H1 (cell line): ENCODE data around the gene TRIM43B. TPM values are rescaled to one million over a fixed set of nuclear protein-coding genes. Genes with fewer than 3 reads are reported as not detected.

Experiments
- CTCF ChIA-PET: fragments of 300-600 bp; sonication (Branson Sonifier 250); formaldehyde crosslinking; loops from one replicate; lab custom pipeline; 2021; ENCODE audit not compliant: partially characterized antibody; lab: Charles Lee
- POLR2A ChIA-PET: fragments of 300-600 bp; sonication (Branson Sonifier 250); formaldehyde crosslinking; loops from one replicate; lab custom pipeline; 2021; ENCODE audit warnings: inconsistent platforms; ENCODE audit not compliant: partially characterized antibody; lab: Charles Lee
- DNase-seq, 2 experiments: peaks; one replicate each; pipeline versions ENCODE4 v3.0.0 to v3.0.0-alpha.2; 2010 to 2022; ENCODE audit warnings: low spot score in 2 of 2, low read depth in 1 of 2, mixed read lengths in 1 of 2
- FAIRE-seq: peaks from 2 replicates; lab custom pipeline; 2011; peaks lifted over from hg19 to GRCh38; lab: Jason Lieb, UNC
- H2AFZ ChIP-seq: 2 replicates; pipeline ENCODE4 v1.8.1; 2012; ENCODE audit warnings: low read length, inconsistent platforms
- H2AK5ac ChIP-seq: 2 replicates; pipeline ENCODE4 v1.6.1; 2013; ENCODE audit warnings: low read depth, low read length
- H2BK120ac ChIP-seq: replicated peaks from 2 replicates; pipeline ENCODE3; 2013; ENCODE audit warnings: low read depth, low read length, inconsistent platforms
- H2BK12ac ChIP-seq: 2 replicates; pipeline ENCODE4 v1.6.1; 2013; ENCODE audit warnings: low read depth, low read length
- H2BK15ac ChIP-seq: 2 replicates; pipeline ENCODE4 v1.6.1; 2013; ENCODE audit warnings: low read length
- H2BK20ac ChIP-seq: 2 replicates; pipeline ENCODE4 v1.6.1; 2013; ENCODE audit warnings: low read length
- H2BK5ac ChIP-seq: 2 replicates; pipeline ENCODE4 v1.6.1; 2013; ENCODE audit warnings: low read depth, low read length
- H3K14ac ChIP-seq: 2 replicates; pipeline ENCODE4 v1.6.1; 2013; ENCODE audit warnings: inconsistent platforms; ENCODE audit not compliant: insufficient read length
- H3K18ac ChIP-seq: 2 replicates; pipeline ENCODE4 v1.6.1; 2013; ENCODE audit warnings: low read length; ENCODE audit errors: extremely low read depth
- H3K23ac ChIP-seq: 2 replicates; pipeline ENCODE4 v1.6.1; 2013; ENCODE audit warnings: inconsistent platforms; ENCODE audit not compliant: insufficient read length
- H3K23me2 ChIP-seq: 2 replicates; pipeline ENCODE4 v1.6.1; 2013; ENCODE audit warnings: low read depth, low read length
- H3K27ac ChIP-seq: 2 replicates; pipeline ENCODE4 v1.6.1; 2011; ENCODE audit warnings: low read depth, low read length, inconsistent platforms
- H3K27me3 ChIP-seq, 4 experiments: replicated peaks in 1 of 4; 1 replicate in 1 of 4; 2 replicates in 3 of 4; pipeline versions ENCODE4 v1.6.1 to v1.8.1; 2011 to 2013; ENCODE audit warnings: low read length in 3 of 4, mild to moderate bottlenecking in 3 of 4, inconsistent platforms in 2 of 4, mixed read lengths in 2 of 4, moderate library complexity in 1 of 4; ENCODE audit not compliant: control insufficient read depth in 3 of 4, insufficient read depth in 3 of 4; ENCODE audit errors: extremely low read depth in 1 of 4
- H3K36me3 ChIP-seq, 4 experiments: 2 replicates each; pipeline versions ENCODE4 v1.6.1 to v1.8.1; 2011 to 2013; ENCODE audit warnings: mild to moderate bottlenecking in 4 of 4, low read length in 3 of 4, moderate library complexity in 2 of 4, control low read depth in 1 of 4, inconsistent platforms in 1 of 4; ENCODE audit not compliant: insufficient read depth in 4 of 4, control insufficient read depth in 2 of 4
- H3K4ac ChIP-seq: replicated peaks from 2 replicates; pipeline ENCODE3; 2013; ENCODE audit warnings: low read length, low read depth, mixed read lengths, inconsistent platforms; ENCODE audit not compliant: insufficient read length
- H3K4me1 ChIP-seq, 4 experiments: replicated peaks in 1 of 4; 1 replicate in 1 of 4; 2 replicates in 3 of 4; pipeline versions ENCODE4 v1.6.1 to v1.8.1; 2011 to 2013; ENCODE audit warnings: low read length in 3 of 4, inconsistent platforms in 2 of 4, mixed read lengths in 1 of 4; ENCODE audit not compliant: insufficient read depth in 4 of 4, control insufficient read depth in 3 of 4
- H3K4me2 ChIP-seq, 2 experiments: 2 replicates each; pipeline versions ENCODE4 v1.6.1 to v1.8.1; 2011 to 2013; ENCODE audit warnings: low read depth in 2 of 2, low read length in 2 of 2, control low read depth in 1 of 2, inconsistent platforms in 1 of 2, mild to moderate bottlenecking in 1 of 2; ENCODE audit not compliant: insufficient read depth in 1 of 2
- H3K4me3 ChIP-seq, 4 experiments: fragments of 200-600, 300-600 bp in 1 of 4; sonication (generic), shearing (Covaris generic), sonication (Bioruptor Twin) in 1 of 4; 2 replicates each; pipeline versions ENCODE4 v1.5.1 to v1.8.1; 2011 to 2016; ENCODE audit warnings: low read length in 4 of 4, low read depth in 3 of 4, control low read depth in 2 of 4, inconsistent platforms in 2 of 4, mild to moderate bottlenecking in 2 of 4, mixed read lengths in 1 of 4, moderate library complexity in 1 of 4; ENCODE audit not compliant: insufficient read depth in 2 of 4; ENCODE audit errors: extremely low read depth in 1 of 4
- H3K56ac ChIP-seq: replicated peaks from 2 replicates; pipeline ENCODE3; 2013; ENCODE audit warnings: low read depth, mild to moderate bottlenecking, mixed read lengths, low read length, inconsistent platforms; ENCODE audit not compliant: insufficient read length
- H3K79me1 ChIP-seq: 2 replicates; pipeline ENCODE4 v1.6.1; 2013; ENCODE audit warnings: low read depth, low read length, control low read depth
- H3K79me2 ChIP-seq, 2 experiments: 2 replicates each; pipeline versions ENCODE4 v1.6.1 to v1.8.1; 2012 to 2013; ENCODE audit warnings: low read length in 2 of 2, mild to moderate bottlenecking in 2 of 2, inconsistent platforms in 1 of 2; ENCODE audit not compliant: insufficient read depth in 2 of 2, control insufficient read depth in 1 of 2
- H3K9ac ChIP-seq, 4 experiments: replicated peaks in 1 of 4; 1 replicate in 1 of 4; 2 replicates in 3 of 4; pipeline versions ENCODE4 v1.6.1 to v1.8.1; 2011 to 2013; ENCODE audit warnings: low read depth in 3 of 4, low read length in 3 of 4, control low read depth in 2 of 4, mild to moderate bottlenecking in 2 of 4, moderate library complexity in 2 of 4, inconsistent platforms in 1 of 4; ENCODE audit errors: extremely low read depth in 1 of 4
- H3K9me3 ChIP-seq, 2 experiments: 2 replicates each; pipeline versions ENCODE4 v1.6.1 to v1.8.1; 2012 to 2013; ENCODE audit warnings: mild to moderate bottlenecking in 2 of 2, moderate library complexity in 2 of 2, control low read depth in 1 of 2, inconsistent platforms in 1 of 2, low read depth in 1 of 2, low read length in 1 of 2, mixed read lengths in 1 of 2; ENCODE audit not compliant: insufficient read depth in 2 of 2
- H4K20me1 ChIP-seq, 2 experiments: replicated peaks in 1 of 2; 2 replicates each; pipeline versions ENCODE3 to v1.8.1; 2011 to 2013; ENCODE audit warnings: inconsistent platforms in 2 of 2, low read length in 2 of 2, mild to moderate bottlenecking in 1 of 2; ENCODE audit not compliant: insufficient read depth in 2 of 2, control insufficient read depth in 1 of 2
- H4K5ac ChIP-seq: 2 replicates; pipeline ENCODE4 v1.6.1; 2013; ENCODE audit warnings: low read length, low read depth, mixed read lengths, inconsistent platforms; ENCODE audit not compliant: insufficient read length
- H4K8ac ChIP-seq: 2 replicates; pipeline ENCODE4 v1.8.0; 2013; ENCODE audit warnings: mild to moderate bottlenecking, moderate library complexity, low read length, inconsistent platforms; ENCODE audit not compliant: insufficient read depth; ENCODE audit errors: extremely low read depth
- H4K91ac ChIP-seq: replicated peaks from 2 replicates; pipeline ENCODE3; 2013; ENCODE audit warnings: low read length, mixed read lengths, inconsistent platforms; ENCODE audit not compliant: insufficient read length
- ASH2L ChIP-seq: fragments of 200-600, 300-600 bp; sonication (generic); IDR thresholded peaks from one replicate; pipeline ENCODE4 v1.7.1; 2017; ENCODE audit warnings: low read length
- CREB1 ChIP-seq: IDR thresholded peaks from 2 replicates; pipeline ENCODE4 v1.6.1; 2012; ENCODE audit warnings: inconsistent platforms
- CTBP2 ChIP-seq: IDR thresholded peaks from 2 replicates; pipeline ENCODE4 v1.7.0; 2011; ENCODE audit warnings: borderline replicate concordance, mild to moderate bottlenecking, moderate library complexity, mixed read lengths, low read length; ENCODE audit not compliant: insufficient read depth, insufficient read length
- EZH2 ChIP-seq: fragments of 200-600 bp; sonication (generic); IDR thresholded peaks from 2 replicates; pipeline ENCODE4 v1.7.1; 2012; ENCODE audit warnings: low read depth, mild to moderate bottlenecking, moderate library complexity, low read length, inconsistent platforms; ENCODE audit not compliant: severe bottlenecking
- GABPA ChIP-seq: IDR thresholded peaks from 2 replicates; pipeline ENCODE4 v1.6.1; 2011; ENCODE audit warnings: mild to moderate bottlenecking, low read length, moderate library complexity, borderline replicate concordance; ENCODE audit not compliant: insufficient read depth
- KDM1A ChIP-seq: fragments of 200-600, 300-600 bp; sonication (generic); IDR thresholded peaks from 2 replicates; pipeline ENCODE4 v1.7.1; 2016; ENCODE audit warnings: mild to moderate bottlenecking, low read length, borderline replicate concordance
- POLR2A ChIP-seq, 2 experiments: IDR thresholded peaks; 1 replicate in 1 of 2; 2 replicates in 1 of 2; pipeline ENCODE4 v1.6.1; 2011; ENCODE audit warnings: low read depth in 2 of 2, low read length in 2 of 2, mild to moderate bottlenecking in 2 of 2; ENCODE audit errors: control extremely low read depth in 1 of 2
- SIRT6 ChIP-seq: IDR thresholded peaks from one replicate; pipeline ENCODE4 v1.7.1; 2012; ENCODE audit warnings: low read length, inconsistent platforms
- SP2 ChIP-seq: IDR thresholded peaks from 2 replicates; pipeline ENCODE4 v1.6.1; 2012; ENCODE audit warnings: mild to moderate bottlenecking, low read length, inconsistent platforms
- TCF12 ChIP-seq: IDR thresholded peaks from 2 replicates; pipeline ENCODE4 v1.6.1; 2011; ENCODE audit warnings: low read depth, mild to moderate bottlenecking, low read length
- WGBS, 2 experiments: shearing (Covaris generic) in 1 of 2; methylation state at CpG; one replicate each; pipeline versions ENCODE4 v1.1.6 to v1.1.7; 2013 to 2015; ENCODE audit warnings: low lambda C conversion rate in 2 of 2, mixed read lengths in 2 of 2, inconsistent platforms in 1 of 2, low coverage in 1 of 2, missing lambda C conversion rate in 1 of 2; ENCODE audit not compliant: insufficient replicate concordance in 2 of 2, insufficient coverage in 1 of 2, insufficient read length in 1 of 2; ENCODE audit errors: extremely low coverage in 1 of 2, missing lambda C conversion rate in 1 of 2; 5-methylcytosine and 5-hydroxymethylcytosine counted together
- polyA plus RNA-seq, 7 experiments: library from polyadenylated mRNA; depleted of rRNA in 3 of 7; stranded (reverse) in 5 of 7; unstranded in 2 of 7; fragments of >200 nt in 5 of 7; fragments of 200-250 nt in 2 of 7; gene quantifications; 1 replicate in 5 of 7; 2 replicates in 1 of 7; 4 replicates in 1 of 7; pipeline versions ENCODE4 v1.2.1 to v1.2.3, GENCODE V29; 2011 to 2013; ENCODE audit warnings: missing spikeins in 2 of 7, mixed read lengths in 2 of 7
- total RNA-seq: library from RNA; stranded (reverse); fragmentation: NEBNext Ultra II Directional; extraction: Animal tissue kit (Norgen Biotek cat#: 25700); gene quantifications from 2 replicates; pipeline ENCODE4 v1.2.1, GENCODE V29; 2021
- TF ChIP-seq, protein P1 (sequence below): IDR thresholded peaks from 2 replicates; pipeline ENCODE4 v1.6.1; 2011; ENCODE audit warnings: low read length, improper control_type of control experiment

Gene TRIM43B
- total and polyA plus RNA-seq, 2 of the 8 experiments (the other 6 are each of a cell fraction or from before 2014, with no cell fraction given), result not detected

DNA sequence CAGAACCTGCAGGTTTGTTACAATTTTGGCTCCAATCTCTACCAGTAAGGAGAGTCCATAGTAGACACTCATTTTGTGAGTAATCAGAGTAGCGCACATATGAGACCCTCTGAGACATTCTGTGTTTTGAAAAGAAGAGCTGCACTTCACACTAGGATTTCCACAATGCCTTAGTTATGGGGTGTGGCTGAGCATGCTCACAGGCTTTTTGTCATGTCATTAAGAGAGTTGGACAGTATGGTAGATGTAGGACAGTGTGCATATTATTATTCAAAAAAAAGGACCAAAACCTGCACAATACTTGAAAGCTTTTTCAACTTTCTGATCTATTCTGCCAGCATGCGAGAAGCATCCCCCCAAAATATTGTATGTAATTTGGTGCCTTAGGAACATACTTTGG is 24.9 kb upstream of the TRIM43B start:
- Histone ChIP-seq H2BK15ac (no peak overlapping the region), H3K4me1 (no peaks in the 10 kb centered on the region), H3K4me3 (no peak overlapping the region), H3K23ac (no peak overlapping the region), H2BK20ac (no peak overlapping the region), H2AFZ (no peak overlapping the region), H2BK120ac (no peak overlapping the region), H4K5ac (no peak overlapping the region), H3K56ac (no peak overlapping the region), H3K18ac (no peak overlapping the region), H3K4me2 (no peak overlapping the region), H3K9ac (no peak overlapping the region), H3K14ac (no peak overlapping the region), H2AK5ac (no peak overlapping the region), H3K79me1 (no peaks in the 10 kb centered on the region), H4K8ac (no peak overlapping the region), H4K91ac (no peak overlapping the region), H4K20me1 (no peaks in the 10 kb centered on the region), H2BK5ac (no peak overlapping the region), H3K36me3 (no peaks in the 10 kb centered on the region), H3K27ac (no peak overlapping the region), H3K4ac (no peak overlapping the region), H3K23me2 (no peaks in the 10 kb centered on the region), H3K9me3 (peaks cover 42 to 44% of the 10 kb centered on the region in 2 experiments), H3K27me3 (no peaks in the 10 kb centered on the region), H3K79me2 (no peaks in the 10 kb centered on the region), H2BK12ac (no peak overlapping the region)
- POLR2A ChIA-PET, result no interaction called here
- FAIRE-seq (no peak), DNase-seq (no peak)
- WGBS, 2 experiments, result 87% methylated on average over 2 of the region's 2 CpGs; no CpG with 5 or more reads in 1 of the 2 experiments
- CTCF ChIA-PET, result no interaction called here
- TF ChIP-seq SIRT6, result no peak
- no peak for TF ChIP-seq CREB1
- TF ChIP-seq CTBP2, result no peak
- TF ChIP-seq TCF12, result no peak
- no peak for TF ChIP-seq SP2
- TF ChIP-seq POLR2A (IDR thresholded peaks at IDR 0.05; ENCODE audit: control extremely low read depth in 1 of 2, low read depth in 2 of 2, low read length in 2 of 2), result no peak
- no peak for TF ChIP-seq ASH2L
- TF ChIP-seq KDM1A, result no peak
- TF ChIP-seq, protein P1, sequence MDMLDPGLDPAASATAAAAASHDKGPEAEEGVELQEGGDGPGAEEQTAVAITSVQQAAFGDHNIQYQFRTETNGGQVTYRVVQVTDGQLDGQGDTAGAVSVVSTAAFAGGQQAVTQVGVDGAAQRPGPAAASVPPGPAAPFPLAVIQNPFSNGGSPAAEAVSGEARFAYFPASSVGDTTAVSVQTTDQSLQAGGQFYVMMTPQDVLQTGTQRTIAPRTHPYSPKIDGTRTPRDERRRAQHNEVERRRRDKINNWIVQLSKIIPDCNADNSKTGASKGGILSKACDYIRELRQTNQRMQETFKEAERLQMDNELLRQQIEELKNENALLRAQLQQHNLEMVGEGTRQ, result no peak
- TF ChIP-seq EZH2, result no peak
- TF ChIP-seq GABPA, result no peak
